Omental fat pad (tissue), 4 donors: ENCODE results near the gene SYCN. TPM values are rescaled to one million over a fixed set of nuclear protein-coding genes. Genes with fewer than 3 reads are reported as not detected.

ENCODE experiments used
- ATAC-seq: fragments of 150-250 bp; one replicate; pipeline ENCODE4 v1.9.1; 2016; ENCODE audit warnings: mild to moderate bottlenecking, moderate library complexity; ENCODE audit not compliant: low FRiP score
- DNase-seq: peaks from one replicate; pipeline ENCODE4 v3.0.0-alpha.2; 2019; ENCODE audit warnings: low spot score
- total RNA-seq, 4 donors: library from RNA; depleted of rRNA; stranded (reverse); fragments of >200 nt; gene quantifications; one replicate each; pipeline ENCODE4 v1.1.0, GENCODE V29; 2016
- TF ChIP-seq, protein P1 (sequence below), 3 donors: fragments of 450-650 bp; IDR thresholded peaks; one replicate each; pipeline ENCODE4 v1.5.1; 2016 to 2017; ENCODE audit warnings: antibody characterized with exemption in 3 of 3, mild to moderate bottlenecking in 3 of 3, moderate library complexity in 2 of 3

SYCN gene
- total RNA-seq, 4 donors from 2014 or later: not detected

DNA sequence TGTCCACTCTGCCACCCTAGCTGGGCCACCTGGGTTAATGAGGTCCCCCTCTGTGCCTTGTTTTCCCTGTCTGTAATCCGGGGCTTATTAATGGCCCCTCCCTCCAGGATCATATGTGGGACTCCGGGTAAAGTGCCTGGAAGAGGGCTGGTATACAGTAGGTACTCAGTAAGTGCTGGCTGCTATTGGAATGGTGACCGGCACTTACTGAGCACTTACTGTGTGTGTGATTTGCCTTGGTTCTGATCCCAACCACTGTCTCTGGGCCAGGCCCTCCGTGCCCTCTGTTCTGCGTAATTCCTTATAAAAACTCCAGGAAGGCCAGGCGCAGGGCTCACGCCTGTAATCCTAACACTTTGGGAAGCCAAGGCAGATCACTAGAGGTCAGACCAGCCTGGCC lies 38.2 kb downstream of the SYCN start:
- TF ChIP-seq, protein P1, sequence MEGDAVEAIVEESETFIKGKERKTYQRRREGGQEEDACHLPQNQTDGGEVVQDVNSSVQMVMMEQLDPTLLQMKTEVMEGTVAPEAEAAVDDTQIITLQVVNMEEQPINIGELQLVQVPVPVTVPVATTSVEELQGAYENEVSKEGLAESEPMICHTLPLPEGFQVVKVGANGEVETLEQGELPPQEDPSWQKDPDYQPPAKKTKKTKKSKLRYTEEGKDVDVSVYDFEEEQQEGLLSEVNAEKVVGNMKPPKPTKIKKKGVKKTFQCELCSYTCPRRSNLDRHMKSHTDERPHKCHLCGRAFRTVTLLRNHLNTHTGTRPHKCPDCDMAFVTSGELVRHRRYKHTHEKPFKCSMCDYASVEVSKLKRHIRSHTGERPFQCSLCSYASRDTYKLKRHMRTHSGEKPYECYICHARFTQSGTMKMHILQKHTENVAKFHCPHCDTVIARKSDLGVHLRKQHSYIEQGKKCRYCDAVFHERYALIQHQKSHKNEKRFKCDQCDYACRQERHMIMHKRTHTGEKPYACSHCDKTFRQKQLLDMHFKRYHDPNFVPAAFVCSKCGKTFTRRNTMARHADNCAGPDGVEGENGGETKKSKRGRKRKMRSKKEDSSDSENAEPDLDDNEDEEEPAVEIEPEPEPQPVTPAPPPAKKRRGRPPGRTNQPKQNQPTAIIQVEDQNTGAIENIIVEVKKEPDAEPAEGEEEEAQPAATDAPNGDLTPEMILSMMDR (IDR thresholded peaks at IDR 0.05): no peak
- no peak for ATAC-seq
- DNase-seq: no peak

DNA sequence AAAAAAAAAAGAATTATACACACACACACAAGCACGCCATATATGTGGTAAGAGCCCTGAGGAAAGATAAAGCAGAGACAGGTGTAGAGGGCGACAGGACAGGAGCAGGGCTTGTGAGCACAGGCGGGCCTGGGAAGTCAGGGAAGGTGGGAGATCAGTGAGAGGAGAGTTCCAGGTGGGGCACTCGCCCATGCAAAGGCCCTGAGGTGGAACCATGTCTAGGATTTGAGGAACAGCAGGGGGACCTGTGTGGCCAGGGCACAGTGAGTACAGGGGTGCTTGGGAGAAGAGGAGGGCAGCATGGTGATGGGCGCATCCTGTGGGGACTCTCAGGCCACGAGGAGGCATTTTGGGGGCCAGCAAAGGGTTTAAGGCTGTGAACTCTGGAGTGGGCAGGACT lies 39.8 kb downstream of the SYCN start:
- DNase-seq: no peak
- no peak for ATAC-seq
- TF ChIP-seq, protein P1 (IDR thresholded peaks at IDR 0.05): no peak

DNA sequence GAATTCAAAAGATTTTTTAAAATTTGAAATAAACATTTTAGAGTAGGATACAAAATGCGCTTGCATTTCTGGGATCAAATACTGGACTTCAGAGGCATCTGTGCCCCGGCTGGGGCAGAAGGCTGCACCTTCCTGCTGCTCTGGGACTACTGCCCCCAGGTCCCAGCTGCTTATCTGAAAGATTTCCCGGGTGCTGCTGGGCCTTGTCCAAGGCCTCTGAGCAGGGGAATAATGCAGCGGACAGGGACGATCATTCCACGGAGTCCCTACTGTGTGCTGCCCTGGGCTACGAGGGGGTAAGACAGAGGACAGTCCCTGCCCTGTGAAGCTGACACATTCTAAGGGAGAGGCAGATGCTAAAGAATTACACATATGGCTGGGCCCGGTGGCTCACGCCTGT lies 40.4 kb downstream of the SYCN start:
- TF ChIP-seq, protein P1 (IDR thresholded peaks at IDR 0.05): no peak
- DNase-seq: no peak
- no peak for ATAC-seq

DNA sequence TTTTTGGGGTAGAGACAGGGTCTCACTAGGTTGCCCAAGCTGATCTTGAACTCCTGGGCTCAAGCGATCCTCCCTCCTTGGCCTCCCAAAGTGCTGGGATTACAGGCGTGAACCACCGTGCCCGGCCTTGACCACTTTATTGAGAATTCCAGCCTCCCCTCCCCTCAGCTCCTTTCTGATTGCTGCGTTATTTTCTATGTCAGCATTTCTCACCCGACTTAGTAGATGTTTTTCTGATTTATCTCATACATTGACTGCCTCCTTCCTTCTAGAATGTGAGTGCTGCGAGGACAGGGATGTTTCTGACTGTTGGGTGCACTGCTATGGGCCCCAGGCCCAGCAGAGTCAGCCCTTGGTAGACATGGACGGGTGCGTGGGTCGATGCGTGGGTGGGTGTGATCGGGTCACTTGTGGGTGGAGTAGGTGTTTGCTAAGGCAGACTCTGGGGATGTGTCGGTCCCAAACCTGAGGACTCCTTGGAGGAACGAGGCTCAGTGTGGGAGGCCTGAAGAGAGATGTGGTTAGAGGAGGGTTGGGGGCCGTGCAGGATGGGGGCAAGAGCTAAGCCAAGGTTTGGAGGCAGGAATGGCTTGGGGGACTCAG lies 41.5 kb downstream of the SYCN start:
- DNase-seq (no peak), ATAC-seq (no peak)
- TF ChIP-seq, protein P1 (IDR thresholded peaks at IDR 0.05): no peak

DNA sequence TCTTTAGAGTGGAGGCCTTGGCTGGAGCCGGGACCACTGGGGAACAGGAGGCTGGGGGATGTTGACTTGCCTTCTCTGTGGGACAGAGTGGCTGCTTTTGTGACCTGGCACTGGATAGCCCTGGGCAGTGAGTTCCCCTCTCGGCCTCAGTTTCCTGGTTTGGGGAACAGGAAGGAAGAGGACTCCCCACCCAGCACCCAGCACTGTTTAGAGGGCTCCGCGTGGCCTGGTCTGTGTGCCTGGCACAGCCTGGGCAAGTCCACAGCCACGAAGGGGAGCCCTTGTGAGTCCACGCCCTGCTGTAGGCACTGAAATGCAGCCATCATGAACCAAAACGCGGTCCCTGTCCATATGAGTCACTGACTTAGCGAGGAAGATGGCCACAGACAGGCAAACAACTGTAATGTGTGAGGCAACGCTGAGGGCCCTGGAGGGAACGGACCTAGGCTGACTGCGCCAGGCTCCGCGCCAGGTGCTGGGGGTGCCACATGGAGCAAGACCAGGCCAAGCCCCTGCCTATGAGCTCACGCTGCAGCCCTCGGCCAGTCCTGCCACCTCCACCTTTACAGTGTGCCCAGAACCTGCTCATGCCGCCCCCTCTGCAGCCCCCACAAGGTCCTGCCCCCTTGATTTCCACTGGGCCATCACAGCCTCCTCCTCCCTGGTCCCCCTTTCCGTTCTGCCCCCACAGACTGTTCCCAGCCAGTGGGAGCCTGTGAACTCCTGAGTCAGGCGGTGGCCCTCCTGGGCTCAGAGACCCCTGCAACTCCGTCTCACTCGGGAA lies 43.0 kb downstream of the SYCN start:
- no peak for DNase-seq
- TF ChIP-seq, protein P1 (IDR thresholded peaks at IDR 0.05): no peak
- peak; percentile 21 for ATAC-seq

DNA sequence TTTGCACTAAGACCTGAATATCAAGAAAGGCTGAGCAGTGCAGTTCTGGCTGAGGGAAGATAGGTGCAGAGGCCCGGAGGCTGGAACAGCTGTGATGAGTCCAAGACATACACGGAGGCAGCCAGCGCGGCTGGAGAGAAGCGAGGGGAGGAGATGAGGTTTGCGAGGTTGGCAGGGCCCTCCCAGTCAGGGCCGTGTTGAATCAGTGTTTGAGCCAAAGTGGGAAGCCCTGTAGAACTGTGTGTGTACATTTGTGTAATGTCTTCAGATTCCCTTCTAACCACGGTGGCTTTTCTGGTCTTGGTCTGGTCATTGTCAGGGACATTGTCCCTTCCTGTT lies 43.6 kb downstream of the SYCN start:
- TF ChIP-seq, protein P1 (IDR thresholded peaks at IDR 0.05): no peak
- DNase-seq: no peak
- peak; percentile 73 for ATAC-seq
